Measurements from ENCODE around the gene SESN2. TPM values are rescaled to one million over a fixed set of nuclear protein-coding genes. Genes with fewer than 3 reads are reported as not detected.

SESN2 gene
- polyA plus RNA-seq, 2 of the 4 experiments (the other 2 are of a cell fraction) = 5.2 to 16.6 TPM

DNA sequence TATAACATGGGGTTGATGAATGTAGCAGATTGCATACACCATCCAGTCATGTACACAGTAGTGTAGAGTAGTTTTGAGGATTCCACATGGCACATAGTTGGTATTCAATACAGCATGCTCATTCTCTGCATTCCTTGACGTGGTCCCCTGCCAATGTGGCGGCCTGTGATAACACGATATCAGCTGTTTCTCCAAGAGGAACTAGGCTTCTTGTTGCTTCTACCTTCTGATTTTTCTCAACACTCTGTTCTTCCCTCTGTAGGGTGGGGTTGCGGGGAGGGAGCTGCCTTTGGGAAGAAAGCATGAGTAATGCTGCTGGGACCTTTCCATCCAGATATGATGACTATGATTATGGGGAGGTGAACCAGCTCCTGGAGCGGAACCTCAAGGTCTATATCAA lies 19.4 kb downstream of the SESN2 start:
- no peak for FAIRE-seq
- ChIA-PET CTCF (interaction anchor here (1.2 to 3.4 kb wide), 3 partner anchors 12 to 81 kb away, joined by 3 to 15 read pairs (median 4); no protein-coding TSS in a partner anchor), POLR2A (no interaction called here)
- 92% methylated on average over 5 of the region's 5 CpGs for WGBS (ENCODE audit: missing lambda C conversion rate)
- no peak for ATAC-seq
- TF ChIP-seq POLR2AphosphoS2 (conservative IDR thresholded peaks at IDR 0.05; ENCODE audit: low read length) = no peak
- no peak for TF ChIP-seq HOXB5 (CRISPR knock-in tag; IDR thresholded peaks at IDR 0.05)
- no peak for TF ChIP-seq ZNF302 (CRISPR knock-in tag; IDR thresholded peaks at IDR 0.05)
- no peak for TF ChIP-seq RARB (CRISPR knock-in tag; IDR thresholded peaks at IDR 0.05)
- no peak for TF ChIP-seq HOXB13 (CRISPR knock-in tag; IDR thresholded peaks at IDR 0.05; ENCODE audit: low read depth)
- TF ChIP-seq EHF (CRISPR knock-in tag; IDR thresholded peaks at IDR 0.05) = no peak
- TF ChIP-seq ZC3H11A (IDR thresholded peaks at IDR 0.05) = no peak
- TF ChIP-seq NFE2L2 (conservative IDR thresholded peaks at IDR 0.05; ENCODE audit: low read length) = no peak
- TF ChIP-seq TP53 (CRISPR knock-in tag; IDR thresholded peaks at IDR 0.05) = no peak
- TF ChIP-seq RNF2 (IDR thresholded peaks at IDR 0.05; ENCODE audit: borderline replicate concordance, low read depth) = no peak
- TF ChIP-seq ZSCAN20 (CRISPR knock-in tag; IDR thresholded peaks at IDR 0.05) = no peak
- no peak for TF ChIP-seq EHMT2 (IDR thresholded peaks at IDR 0.05; ENCODE audit: low read depth)
- no peak for TF ChIP-seq TFCP2L1 (CRISPR knock-in tag; IDR thresholded peaks at IDR 0.05)
- TF ChIP-seq ESRRA (IDR thresholded peaks at IDR 0.05; ENCODE audit: borderline replicate concordance, low read length) = no peak
- no peak for TF ChIP-seq CHD2 (IDR thresholded peaks at IDR 0.05; ENCODE audit: low read length, partially characterized antibody)
- no peak for TF ChIP-seq EP300 (IDR thresholded peaks at IDR 0.05)
- no peak for DNase-seq (ENCODE audit: low read depth in 1 of 2, low spot score in 1 of 2)
- H3K27ac ChIP-seq = no peak overlapping the region
- H3K4me2 ChIP-seq = no peak overlapping the region
- H3K4me1 ChIP-seq = no peaks in the 10 kb centered on the region
- no peaks in the 10 kb centered on the region for H3K9me3 ChIP-seq
- no peak overlapping the region for H3K4me3 ChIP-seq

DNA sequence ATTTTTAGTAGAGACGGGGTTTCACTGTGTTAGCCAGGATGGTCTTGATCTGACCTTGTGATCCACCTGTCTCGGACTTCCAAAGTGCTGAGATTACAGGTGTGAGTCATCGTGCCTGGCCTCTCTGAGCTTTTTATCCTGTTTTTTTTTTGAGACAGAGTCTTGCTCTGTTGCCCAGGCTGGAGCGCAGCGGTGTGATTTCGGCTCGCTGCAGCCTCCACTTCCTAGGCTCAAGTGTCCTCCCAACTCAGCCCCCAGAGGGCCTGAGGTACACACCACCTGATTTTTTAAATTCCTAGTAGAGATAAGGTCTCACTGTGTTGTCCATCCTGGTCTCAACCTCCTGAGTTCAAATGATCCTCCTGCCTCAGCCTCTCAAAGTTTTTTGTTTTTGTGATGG lies 20.4 kb downstream of the SESN2 start:
- Histone ChIP-seq H3K4me1 (no peaks in the 10 kb centered on the region), H3K27ac (no peak overlapping the region), H3K9me3 (no peaks in the 10 kb centered on the region), H3K4me3 (no peak overlapping the region), H3K4me2 (no peak overlapping the region)
- TF ChIP-seq, protein P1, sequence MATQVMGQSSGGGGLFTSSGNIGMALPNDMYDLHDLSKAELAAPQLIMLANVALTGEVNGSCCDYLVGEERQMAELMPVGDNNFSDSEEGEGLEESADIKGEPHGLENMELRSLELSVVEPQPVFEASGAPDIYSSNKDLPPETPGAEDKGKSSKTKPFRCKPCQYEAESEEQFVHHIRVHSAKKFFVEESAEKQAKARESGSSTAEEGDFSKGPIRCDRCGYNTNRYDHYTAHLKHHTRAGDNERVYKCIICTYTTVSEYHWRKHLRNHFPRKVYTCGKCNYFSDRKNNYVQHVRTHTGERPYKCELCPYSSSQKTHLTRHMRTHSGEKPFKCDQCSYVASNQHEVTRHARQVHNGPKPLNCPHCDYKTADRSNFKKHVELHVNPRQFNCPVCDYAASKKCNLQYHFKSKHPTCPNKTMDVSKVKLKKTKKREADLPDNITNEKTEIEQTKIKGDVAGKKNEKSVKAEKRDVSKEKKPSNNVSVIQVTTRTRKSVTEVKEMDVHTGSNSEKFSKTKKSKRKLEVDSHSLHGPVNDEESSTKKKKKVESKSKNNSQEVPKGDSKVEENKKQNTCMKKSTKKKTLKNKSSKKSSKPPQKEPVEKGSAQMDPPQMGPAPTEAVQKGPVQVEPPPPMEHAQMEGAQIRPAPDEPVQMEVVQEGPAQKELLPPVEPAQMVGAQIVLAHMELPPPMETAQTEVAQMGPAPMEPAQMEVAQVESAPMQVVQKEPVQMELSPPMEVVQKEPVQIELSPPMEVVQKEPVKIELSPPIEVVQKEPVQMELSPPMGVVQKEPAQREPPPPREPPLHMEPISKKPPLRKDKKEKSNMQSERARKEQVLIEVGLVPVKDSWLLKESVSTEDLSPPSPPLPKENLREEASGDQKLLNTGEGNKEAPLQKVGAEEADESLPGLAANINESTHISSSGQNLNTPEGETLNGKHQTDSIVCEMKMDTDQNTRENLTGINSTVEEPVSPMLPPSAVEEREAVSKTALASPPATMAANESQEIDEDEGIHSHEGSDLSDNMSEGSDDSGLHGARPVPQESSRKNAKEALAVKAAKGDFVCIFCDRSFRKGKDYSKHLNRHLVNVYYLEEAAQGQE (IDR thresholded peaks at IDR 0.05) = no peak
- TF ChIP-seq BHLHE40 (IDR thresholded peaks at IDR 0.05; ENCODE audit: low read depth, low read length) (no peak), EHMT2 (IDR thresholded peaks at IDR 0.05; ENCODE audit: low read depth) (no peak), CHD4 (IDR thresholded peaks at IDR 0.05; ENCODE audit: borderline replicate concordance) (no peak), CBX8 (IDR thresholded peaks at IDR 0.05) (no peak), ZFP36 (IDR thresholded peaks at IDR 0.05; ENCODE audit: borderline replicate concordance, partially characterized antibody) (no peak), RAD21 (conservative IDR thresholded peaks at IDR 0.05 in 1 of 2, IDR thresholded peaks at IDR 0.05 in 1 of 2) (no peak), ZC3H11A (IDR thresholded peaks at IDR 0.05) (no peak), KDM5A (IDR thresholded peaks at IDR 0.05) (no peak)
- DNase-seq (ENCODE audit: low read depth in 1 of 2, low spot score in 1 of 2) (no peak), FAIRE-seq (no peak), ATAC-seq (no peak)
- 94% methylated on average over 7 of the region's 7 CpGs for WGBS (ENCODE audit: missing lambda C conversion rate)
- POLR2A ChIA-PET = no interaction called here
- CTCF ChIA-PET = interaction anchor here (3.4 kb wide), 1 partner anchor 31 kb away, joined by 15 read pairs; no protein-coding TSS in a partner anchor

All from A549 (cell line).